Measurements from ENCODE around the gene TICRR. TPM values are rescaled to one million over a fixed set of nuclear protein-coding genes. Genes with fewer than 3 reads are reported as not detected.

Gene TICRR
- total RNA-seq, 2 donors from 2014 or later: under 0.01 TPM; not detected in 1

- H3K36me3 ChIP-seq (replicated peaks in 1 of 2; ENCODE audit: insufficient read depth in 1 of 2, low read depth in 2 of 2): no peaks in the 10 kb centered on the region
- intact Hi-C loops (cut with DNase I): no loop called here
Measured at GRCh38 chr15:89621547-89621946, 46.3 kb downstream of the TICRR start.

GRCh38 chr15:89623165-89623564 is 47.9 kb downstream of the TICRR start:
- Histone ChIP-seq H3K9me3 (no peaks in the 10 kb centered on the region), H3K27ac (no peak overlapping the region), H3K36me3 (replicated peaks in 1 of 2; ENCODE audit: insufficient read depth in 1 of 2, low read depth in 2 of 2) (no peaks in the 10 kb centered on the region), H3K27me3 (no peaks in the 10 kb centered on the region), H3K4me3 (no peak overlapping the region), H3K4me1 (no peaks in the 10 kb centered on the region)
- WGBS, 2 donors: 80 to 82% methylated on average over 1 of the region's 1 CpG
- no peak for TF ChIP-seq CTCF (IDR thresholded peaks at IDR 0.05)
- no peak for TF ChIP-seq POLR2A (IDR thresholded peaks at IDR 0.05)
- DNase-seq (no peak), ATAC-seq (no peak)
- intact Hi-C loops (cut with DNase I): no loop called here

More at GRCh38 chr15:89621547-89621946, 46.3 kb downstream of the TICRR start:
- TF ChIP-seq POLR2A (IDR thresholded peaks at IDR 0.05): no peak
- no peak for TF ChIP-seq CTCF (IDR thresholded peaks at IDR 0.05)
- no peak overlapping the region for H3K4me3 ChIP-seq
- WGBS, 2 donors: 58 to 59% methylated on average over 4 of the region's 4 CpGs
- no peak overlapping the region for H3K27ac ChIP-seq
- no peaks in the 10 kb centered on the region for H3K4me1 ChIP-seq
- DNase-seq (no peak), ATAC-seq (no peak)
- H3K27me3 ChIP-seq: no peaks in the 10 kb centered on the region
- H3K9me3 ChIP-seq: no peaks in the 10 kb centered on the region

- Histone ChIP-seq H3K4me3 (no peak overlapping the region), H3K4me1 (no peaks in the 10 kb centered on the region), H3K27ac (no peak overlapping the region), H3K9me3 (no peaks in the 10 kb centered on the region), H3K36me3 (replicated peaks in 1 of 2; ENCODE audit: insufficient read depth in 1 of 2, low read depth in 2 of 2) (no peaks in the 10 kb centered on the region), H3K27me3 (no peaks in the 10 kb centered on the region)
- TF ChIP-seq POLR2A (IDR thresholded peaks at IDR 0.05): no peak
- no peak for TF ChIP-seq CTCF (IDR thresholded peaks at IDR 0.05)
- no peak for ATAC-seq
- 90 to 91% methylated on average over 6 to 9 of the region's 9 CpGs for WGBS, 2 donors
- DNase-seq: no peak
- intact Hi-C loops (cut with DNase I): no loop called here
Measured at GRCh38 chr15:89625716-89626115, 50.4 kb downstream of the TICRR start.

GRCh38 chr15:89627256-89627970 is 52.1 kb downstream of the TICRR start:
- H3K4me1 ChIP-seq: no peaks in the 10 kb centered on the region
- H3K4me3 ChIP-seq: no peak overlapping the region
- H3K36me3 ChIP-seq (replicated peaks in 1 of 2; ENCODE audit: insufficient read depth in 1 of 2, low read depth in 2 of 2): no peaks in the 10 kb centered on the region
- no peaks in the 10 kb centered on the region for H3K9me3 ChIP-seq
- ATAC-seq: no peak
- 91 to 95% methylated on average over 7 to 8 of the region's 8 CpGs for WGBS, 2 donors
- intact Hi-C loops (cut with DNase I): no loop called here
- TF ChIP-seq CTCF (IDR thresholded peaks at IDR 0.05) (no peak), POLR2A (IDR thresholded peaks at IDR 0.05) (no peak)
- H3K27ac ChIP-seq: no peak overlapping the region
- no peaks in the 10 kb centered on the region for H3K27me3 ChIP-seq
- DNase-seq: no peak

GRCh38 chr15:89628301-89628700 is 53.0 kb downstream of the TICRR start:
- TF ChIP-seq POLR2A (IDR thresholded peaks at IDR 0.05): no peak
- TF ChIP-seq CTCF (IDR thresholded peaks at IDR 0.05): no peak
- no peaks in the 10 kb centered on the region for H3K36me3 ChIP-seq (replicated peaks in 1 of 2; ENCODE audit: insufficient read depth in 1 of 2, low read depth in 2 of 2)
- no peaks in the 10 kb centered on the region for H3K27me3 ChIP-seq
- H3K27ac ChIP-seq: no peak overlapping the region
- no peaks in the 10 kb centered on the region for H3K4me1 ChIP-seq
- ATAC-seq: no peak
- no peak overlapping the region for H3K4me3 ChIP-seq
- no peaks in the 10 kb centered on the region for H3K9me3 ChIP-seq
- no peak for DNase-seq
- intact Hi-C loops (cut with DNase I): no loop called here
- WGBS, 2 donors: 92 to 100% methylated on average over 3 to 18 of the region's 21 CpGs
